Lower leg skin (tissue), 4 donors: ENCODE data around the gene MGAT4A. TPM values are rescaled to one million over a fixed set of nuclear protein-coding genes. Genes with fewer than 3 reads are reported as not detected.
"Not testable (repeated sequence)": the region's sequence is repeated elsewhere in the genome, so short reads cannot be mapped to it uniquely, and the experiment has no call there.

Source experiments
- DNase-seq, 2 donors: peaks; one replicate each; pipeline ENCODE4 v3.0.0-alpha.2; 2019; ENCODE audit warnings: low spot score in 2 of 2
- H3K4me3 ChIP-seq: fragments of 200-600 bp; sonication (generic); 2 replicates; pipeline ENCODE4 v1.5.1; 2017; ENCODE audit warnings: mild to moderate bottlenecking, low read depth; ENCODE audit not compliant: poor library complexity, severe bottlenecking
- CTCF ChIP-seq, 3 donors: fragments of 450-650 bp; IDR thresholded peaks; one replicate each; pipeline ENCODE4 v1.5.1; 2016; ENCODE audit warnings: antibody characterized with exemption in 3 of 3, mild to moderate bottlenecking in 3 of 3, moderate library complexity in 2 of 3
- POLR2A ChIP-seq, 2 donors: fragments of 450-650 bp; IDR thresholded peaks; one replicate each; pipeline ENCODE4 v1.6.1; 2016 to 2017; ENCODE audit warnings: antibody characterized with exemption in 2 of 2, mild to moderate bottlenecking in 1 of 2, moderate library complexity in 1 of 2
- WGBS, 2 donors: methylation state at CpG; one replicate each; pipeline ENCODE4 v1.1.5; 2018; 5-methylcytosine and 5-hydroxymethylcytosine counted together
- intact Hi-C: fragments of 100-400 bp; cut with DNase I; formaldehyde crosslinking; loops from one replicate; pipeline ENCODE4 v1.15.0; 2023; ENCODE audit warnings: low total_unique reads
- total RNA-seq, 4 donors: library from RNA; depleted of rRNA; stranded (reverse); fragments of >200 nt; gene quantifications; one replicate each; pipeline ENCODE4 v1.1.0, GENCODE V29; 2016

Gene MGAT4A
- total RNA-seq, 4 donors from 2014 or later = 7.3 to 24.9 (median 14.2) TPM

- H3K4me3 ChIP-seq = no peak overlapping the region
- DNase-seq = no peak
- TF ChIP-seq CTCF (IDR thresholded peaks at IDR 0.05) (no peak), POLR2A (IDR thresholded peaks at IDR 0.05) (no peak)
- intact Hi-C loops = no loop called here
- WGBS, 2 donors = 82 to 87% methylated on average over 1 of the region's 1 CpG
Measured at GRCh38 chr2:98598781-98599428, 132.0 kb downstream of the MGAT4A start.

GRCh38 chr2:98594665-98595064 lies 136.3 kb downstream of the MGAT4A start:
- intact Hi-C loops, DNase-seq, H3K4me3 ChIP-seq: not testable (repeated sequence)
- WGBS, 2 donors = 94 to 97% methylated on average over 4 of the region's 4 CpGs

GRCh38 chr2:98592565-98592964 lies 138.4 kb downstream of the MGAT4A start:
- intact Hi-C loops = no loop called here
- TF ChIP-seq CTCF (IDR thresholded peaks at IDR 0.05) = no peak
- no peak for TF ChIP-seq POLR2A (IDR thresholded peaks at IDR 0.05)
- peak in 1 of 2 donors; percentile 76 for DNase-seq
- WGBS, 2 donors = 93 to 95% methylated on average over 8 of the region's 8 CpGs
- no peak overlapping the region for H3K4me3 ChIP-seq

GRCh38 chr2:98589489-98589888 lies 141.4 kb downstream of the MGAT4A start:
- 96 to 99% methylated on average over 4 of the region's 4 CpGs for WGBS, 2 donors
- DNase-seq = no peak

GRCh38 chr2:98588880-98589431 lies 142.0 kb downstream of the MGAT4A start:
- no peak for DNase-seq
- WGBS, 2 donors = 77 to 83% methylated on average over 4 of the region's 4 CpGs
- TF ChIP-seq POLR2A (IDR thresholded peaks at IDR 0.05) (no peak), CTCF (IDR thresholded peaks at IDR 0.05) (no peak)
- intact Hi-C loops = no loop called here
- H3K4me3 ChIP-seq = no peak overlapping the region

More at GRCh38 chr2:98589489-98589888, 141.4 kb downstream of the MGAT4A start:
- intact Hi-C loops = no loop called here
- no peak overlapping the region for H3K4me3 ChIP-seq
- no peak for TF ChIP-seq CTCF (IDR thresholded peaks at IDR 0.05)
- no peak for TF ChIP-seq POLR2A (IDR thresholded peaks at IDR 0.05)

GRCh38 chr2:98586551-98587140 lies 144.3 kb downstream of the MGAT4A start:
- intact Hi-C loops = no loop called here
- TF ChIP-seq POLR2A (IDR thresholded peaks at IDR 0.05) (no peak), CTCF (IDR thresholded peaks at IDR 0.05) (no peak)
- H3K4me3 ChIP-seq = no peak overlapping the region
- 95 to 96% methylated on average over 6 of the region's 6 CpGs for WGBS, 2 donors
- DNase-seq = no peak
